ENCODE measurements around the gene DSCAM.

DNA sequence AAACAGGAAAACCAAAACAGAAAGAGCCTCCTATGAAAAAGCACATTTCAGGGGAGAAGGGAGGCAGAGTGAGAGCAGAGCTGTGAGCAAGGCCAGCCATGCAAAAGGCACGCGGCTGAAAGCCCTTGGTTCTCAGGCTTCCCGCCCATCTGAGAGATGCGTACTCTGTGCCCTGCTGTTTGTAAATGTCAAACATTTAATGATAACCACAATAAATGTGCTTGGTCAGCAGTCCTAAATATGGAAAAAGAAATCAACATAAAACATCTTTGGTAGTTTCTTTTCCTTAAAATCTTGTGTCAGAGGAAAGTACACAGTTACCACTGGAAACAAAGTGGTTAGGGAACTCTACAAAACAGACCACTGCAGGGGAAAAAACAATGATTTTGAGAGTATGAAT lies 283.1 kb downstream of the DSCAM start:
- TF ChIP-seq, protein P1, sequence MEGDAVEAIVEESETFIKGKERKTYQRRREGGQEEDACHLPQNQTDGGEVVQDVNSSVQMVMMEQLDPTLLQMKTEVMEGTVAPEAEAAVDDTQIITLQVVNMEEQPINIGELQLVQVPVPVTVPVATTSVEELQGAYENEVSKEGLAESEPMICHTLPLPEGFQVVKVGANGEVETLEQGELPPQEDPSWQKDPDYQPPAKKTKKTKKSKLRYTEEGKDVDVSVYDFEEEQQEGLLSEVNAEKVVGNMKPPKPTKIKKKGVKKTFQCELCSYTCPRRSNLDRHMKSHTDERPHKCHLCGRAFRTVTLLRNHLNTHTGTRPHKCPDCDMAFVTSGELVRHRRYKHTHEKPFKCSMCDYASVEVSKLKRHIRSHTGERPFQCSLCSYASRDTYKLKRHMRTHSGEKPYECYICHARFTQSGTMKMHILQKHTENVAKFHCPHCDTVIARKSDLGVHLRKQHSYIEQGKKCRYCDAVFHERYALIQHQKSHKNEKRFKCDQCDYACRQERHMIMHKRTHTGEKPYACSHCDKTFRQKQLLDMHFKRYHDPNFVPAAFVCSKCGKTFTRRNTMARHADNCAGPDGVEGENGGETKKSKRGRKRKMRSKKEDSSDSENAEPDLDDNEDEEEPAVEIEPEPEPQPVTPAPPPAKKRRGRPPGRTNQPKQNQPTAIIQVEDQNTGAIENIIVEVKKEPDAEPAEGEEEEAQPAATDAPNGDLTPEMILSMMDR (IDR thresholded peaks at IDR 0.05) = no peak
- no peak for TF ChIP-seq POLR2A (IDR thresholded peaks at IDR 0.05)
- no peak for TF ChIP-seq EP300 (IDR thresholded peaks at IDR 0.05)
